K562 (cell line): ENCODE data around the gene ZFAND2B. TPM values are rescaled to one million over a fixed set of nuclear protein-coding genes. Genes with fewer than 3 reads are reported as not detected.
A peak's percentile ranks its signal among the peaks of the same experiment; 100 is the strongest.

Source experiments
- ATAC-seq: fragments of 200-7000 bp; cut with Tn5 transposase; 3 replicates; pipeline ENCODE4 v1.9.1; 2020; ENCODE audit warnings: moderate library complexity
- BruUV-seq: library from RNA; stranded (reverse); fragments of 400-500 nt; replicated peaks from 2 replicates; lab custom pipeline; 2021; lab: Mats Ljungman, UMichigan
- CTCF ChIA-PET: fragments of 300-600 bp; formaldehyde crosslinking; extraction: SDS; loops from one replicate; lab custom pipeline; 2021; ENCODE audit warnings: low intra/inter-chr PET ratio; lab: Yijun Ruan, JAX
- POLR2A ChIA-PET: fragments of 300-600, 350-650 bp; sonication (Branson Sonifier 250); formaldehyde crosslinking; extraction: SDS; loops from one replicate; lab custom pipeline; 2021; ENCODE audit warnings: antibody characterized with exemption, inconsistent platforms; lab: Yijun Ruan, JAX
- DNase-seq, 4 experiments: peaks; one replicate each; pipeline versions ENCODE4 v3.0.0 to v3.0.0-alpha.2; 2011 to 2018; ENCODE audit warnings: low spot score in 3 of 4, mixed read lengths in 3 of 4; ENCODE audit errors: extremely low read depth in 1 of 4
- FAIRE-seq: peaks from 2 replicates; lab custom pipeline; 2011; peaks lifted over from hg19 to GRCh38; lab: Jason Lieb, UNC
- H2AFZ ChIP-seq: 2 replicates; pipeline ENCODE4 v1.6.0; 2011; ENCODE audit warnings: low read depth, low read length, control low read depth, inconsistent platforms
- H3K27ac ChIP-seq: fragments of 200-600 bp; 3 replicates; pipeline ENCODE4 v1.8.0; 2011; ENCODE audit warnings: low read depth, mild to moderate bottlenecking, control low read depth, inconsistent platforms, low read length, moderate library complexity, mixed read lengths; ENCODE audit errors: extremely low read depth
- H3K27me3 ChIP-seq, 2 experiments: fragments of 300-600 bp in 1 of 2; 2 replicates in 1 of 2; 3 replicates in 1 of 2; pipeline versions ENCODE4 v1.6.0 to v1.8.0; 2011; ENCODE audit warnings: inconsistent platforms in 2 of 2, low read length in 2 of 2, mild to moderate bottlenecking in 1 of 2, mixed read lengths in 1 of 2, moderate library complexity in 1 of 2; ENCODE audit not compliant: control insufficient read depth in 2 of 2, insufficient read depth in 2 of 2
- H3K36me3 ChIP-seq: fragments of 300-600 bp; 3 replicates; pipeline ENCODE4 v1.8.0; 2011; ENCODE audit warnings: mild to moderate bottlenecking, low read length, inconsistent platforms; ENCODE audit not compliant: control insufficient read depth, insufficient read depth
- H3K4me1 ChIP-seq, 2 experiments: fragments of 200-600 bp in 1 of 2; replicated peaks in 1 of 2; 2 replicates in 1 of 2; 3 replicates in 1 of 2; pipeline versions ENCODE4 v1.5.1 to v1.8.0; 2011; ENCODE audit warnings: inconsistent platforms in 2 of 2, low read length in 2 of 2, mild to moderate bottlenecking in 1 of 2, mixed read lengths in 1 of 2, moderate library complexity in 1 of 2; ENCODE audit not compliant: control insufficient read depth in 2 of 2, insufficient read depth in 2 of 2
- H3K4me2 ChIP-seq: 2 replicates; pipeline ENCODE4 v1.6.1; 2011; ENCODE audit warnings: low read length, control low read depth, inconsistent platforms, mixed read lengths; ENCODE audit not compliant: insufficient read depth
- H3K4me3 ChIP-seq: fragments of 200-600 bp; sonication (generic), shearing (Covaris generic); 2 replicates; pipeline ENCODE4 v1.5.1; 2016; ENCODE audit warnings: control low read depth, inconsistent platforms
- H3K79me2 ChIP-seq: fragments of 200-600 bp; 3 replicates; pipeline ENCODE4 v1.8.0; 2011; ENCODE audit warnings: low read length, inconsistent platforms; ENCODE audit not compliant: control insufficient read depth, insufficient read depth
- H3K9ac ChIP-seq, 2 experiments: 2 replicates each; pipeline versions ENCODE4 v1.6.0 to v1.6.1; 2011; ENCODE audit warnings: low read depth in 2 of 2, low read length in 2 of 2, control low read depth in 1 of 2, inconsistent platforms in 1 of 2, mild to moderate bottlenecking in 1 of 2, mixed read lengths in 1 of 2; ENCODE audit not compliant: insufficient read depth in 1 of 2
- H3K9me1 ChIP-seq: one replicate; pipeline ENCODE4 v1.6.0; 2011; ENCODE audit warnings: inconsistent platforms, mild to moderate bottlenecking, low read length, moderate library complexity; ENCODE audit not compliant: control insufficient read depth, insufficient read depth
- H3K9me3 ChIP-seq: replicated peaks from 2 replicates; pipeline ENCODE4 v1.5.1; 2011; ENCODE audit warnings: low read depth, low read length, inconsistent platforms; ENCODE audit not compliant: control insufficient read depth, insufficient read depth
- H4K20me1 ChIP-seq: replicated peaks from 2 replicates; pipeline ENCODE4 v1.6.1; 2011; ENCODE audit warnings: low read length, inconsistent platforms, mixed read lengths; ENCODE audit not compliant: control insufficient read depth, insufficient read depth
- POLR2G ChIP-seq: fragments of 200-400 bp; formaldehyde crosslinking; IDR thresholded peaks from 2 replicates; pipeline ENCODE4 v1.6.1; 2017; ENCODE audit warnings: low read depth, mild to moderate bottlenecking, antibody characterized with exemption, low read length, moderate library complexity
- RERE ChIP-seq: sonication (generic); formaldehyde crosslinking; IDR thresholded peaks from 2 replicates; pipeline ENCODE4 v1.8.0; 2023; ENCODE audit warnings: missing genetic modification reagents, mild to moderate bottlenecking, borderline replicate concordance
- SRSF7 ChIP-seq: fragments of 200-400 bp; formaldehyde crosslinking; optimal IDR thresholded peaks from 2 replicates; pipeline ENCODE3; 2017; ENCODE audit warnings: mild to moderate bottlenecking, low read depth, low read length
- ZNF165 ChIP-seq: fragments of 250-450 bp; sonication (Bioruptor Pico); IDR thresholded peaks from 2 replicates; pipeline ENCODE4 v1.4.0; 2020; ENCODE audit warnings: borderline replicate concordance
- WGBS: fragments of 100-300 bp; shearing (Covaris generic); methylation state at CpG from one replicate; pipeline ENCODE4 v1.1.6; 2016; ENCODE audit warnings: low coverage, mixed read lengths; ENCODE audit not compliant: insufficient coverage; ENCODE audit errors: missing lambda C conversion rate; 5-methylcytosine and 5-hydroxymethylcytosine counted together
- in situ Hi-C: fragments of 300-500 bp; cut with MboI; formaldehyde crosslinking; loops from 4 replicates; pipeline ENCODE4 v1.15.0; 2018; ENCODE audit warnings: inconsistent platforms, mixed read lengths
- intact Hi-C: fragments of 100-400 bp; cut with micrococcal nuclease; formaldehyde crosslinking; loops from 2 replicates; pipeline ENCODE4 v1.14.2; 2022
- polyA plus RNA-seq, 8 experiments: library from polyadenylated mRNA; depleted of rRNA in 4 of 8; stranded (reverse) in 5 of 8; unstranded in 3 of 8; fragments of >200 nt; fragmentation: Nextera tagmentation in 2 of 8; fragmentation: Illumina TruSeq in 1 of 8; extraction: Ambion mirVana in 2 of 8; extraction: Trizol in 1 of 8; gene quantifications; 2 replicates each; pipeline versions ENCODE4 v1.2.1 to v1.2.3, GENCODE V29; 2011 to 2014; ENCODE audit warnings: inconsistent platforms in 1 of 8, missing spikeins in 1 of 8
- total RNA-seq, 7 experiments: library from RNA; depleted of rRNA in 6 of 7; stranded (reverse); fragments of >200 nt in 6 of 7; fragmentation: Illumina TruSeq in 2 of 7; extraction: Trizol in 2 of 7; gene quantifications; 2 replicates each; pipeline versions ENCODE4 v1.2.1 to v1.2.3, GENCODE V29; 2011 to 2021; ENCODE audit warnings: low replicate concordance in 1 of 7

ZFAND2B gene
- total and polyA plus RNA-seq, 9 of the 15 experiments (the other 6 are each of a cell fraction or from before 2014, with no cell fraction given), result 9.9 to 33.3 (median 26.1) TPM

GRCh38 chr2:219210196-219210885, 3.8 kb downstream of the ZFAND2B start:
- 95% methylated on average over 20 of the region's 24 CpGs for WGBS
- H3K27me3 ChIP-seq, result no peaks in the 10 kb centered on the region
- no peak for ATAC-seq
- no peak for DNase-seq
- no peak overlapping the region for H3K9ac ChIP-seq
- no peak overlapping the region for H3K4me2 ChIP-seq
- H3K4me1 ChIP-seq, result peaks cover 16 to 17% of the 10 kb centered on the region in 2 experiments; a peak in 4 of 5 replicates
- in situ Hi-C loops, result no loop called here
- intact Hi-C loops, result no loop called here
- H2AFZ ChIP-seq, result no peak overlapping the region
- no TSS peak for BruUV-seq
- TF ChIP-seq ZNF165, result no peak
- no peak for TF ChIP-seq SRSF7
- peak; percentile 22; the same call in 1 of the 2 replicates for TF ChIP-seq POLR2G
- no peak for TF ChIP-seq RERE (CRISPR knock-in tag)
- TF ChIP-seq, all 486 proteins: peak for 1
- Histone ChIP-seq H3K4me3 (no peak overlapping the region), H3K79me2 (no peaks in the 10 kb centered on the region; the same call in 1 of the 3 replicates), H3K9me3 (no peaks in the 10 kb centered on the region), H3K36me3 (peaks cover 74% of the 10 kb centered on the region), H3K9me1 (no peaks in the 10 kb centered on the region), H3K27ac (no peak overlapping the region), H4K20me1 (peaks cover 11% of the 10 kb centered on the region; the same call in 1 of the 2 replicates)
- CTCF ChIA-PET, result interaction anchor here (0.6 kb wide), 1 partner anchor 150 kb away, joined by 3 read pairs; no protein-coding TSS in a partner anchor
- POLR2A ChIA-PET, result no interaction called here
- FAIRE-seq, result no peak
